ENCODE measurements around the gene GFRA1.

The GFRA1 gene

GRCh38 chr10:116270771-116271592, 2.0 kb downstream of the GFRA1 start:
- DNase-seq: no peak

- no peak for DNase-seq
Measured at GRCh38 chr10:116270126-116270770, 2.8 kb downstream of the GFRA1 start.

- no peak for DNase-seq
Measured at GRCh38 chr10:116269619-116270018, 3.4 kb downstream of the GFRA1 start.

- no peak for DNase-seq
Measured at GRCh38 chr10:116268976-116269375, 4.0 kb downstream of the GFRA1 start.

GRCh38 chr10:116265686-116266085, 7.3 kb downstream of the GFRA1 start:
- no peak for DNase-seq

GRCh38 chr10:116263870-116264655, 8.9 kb downstream of the GFRA1 start:
- DNase-seq: peak; percentile 31

GRCh38 chr10:116262678-116263077, 10.3 kb downstream of the GFRA1 start:
- no peak for DNase-seq

GRCh38 chr10:116260599-116260998, 12.4 kb downstream of the GFRA1 start:
- no peak for DNase-seq

GRCh38 chr10:116259638-116260037, 13.4 kb downstream of the GFRA1 start:
- DNase-seq: no peak

- no peak for DNase-seq
Measured at GRCh38 chr10:116257785-116258184, 15.2 kb downstream of the GFRA1 start.

- no peak for DNase-seq
Measured at GRCh38 chr10:116256752-116257259, 16.2 kb downstream of the GFRA1 start.

GRCh38 chr10:116255886-116256751, 16.9 kb downstream of the GFRA1 start:
- DNase-seq: no peak

- no peak for DNase-seq
Measured at GRCh38 chr10:116254422-116255155, 18.4 kb downstream of the GFRA1 start.

- DNase-seq: no peak
Measured at GRCh38 chr10:116253716-116254115, 19.3 kb downstream of the GFRA1 start.

- no peak for DNase-seq
Measured at GRCh38 chr10:116251602-116252395, 21.2 kb downstream of the GFRA1 start.

GRCh38 chr10:116247691-116248090, 25.3 kb downstream of the GFRA1 start:
- DNase-seq: no peak

GRCh38 chr10:116246263-116246662, 26.7 kb downstream of the GFRA1 start:
- DNase-seq: no peak

GRCh38 chr10:116245156-116245555, 27.9 kb downstream of the GFRA1 start:
- DNase-seq: no peak

- no peak for DNase-seq
Measured at GRCh38 chr10:116241642-116242410, 31.2 kb downstream of the GFRA1 start.

- DNase-seq: no peak
Measured at GRCh38 chr10:116241085-116241484, 31.9 kb downstream of the GFRA1 start.

Measured in fibroblast of skin of right quadriceps (primary cell).